Measurements from ENCODE around the gene LRP2BP. TPM values are rescaled to one million over a fixed set of nuclear protein-coding genes. Genes with fewer than 3 reads are reported as not detected.

Gene LRP2BP
- 0.92 TPM for total RNA-seq (ENCODE audit: unreplicated experiment)
- long read RNA-seq = 0 reads

DNA sequence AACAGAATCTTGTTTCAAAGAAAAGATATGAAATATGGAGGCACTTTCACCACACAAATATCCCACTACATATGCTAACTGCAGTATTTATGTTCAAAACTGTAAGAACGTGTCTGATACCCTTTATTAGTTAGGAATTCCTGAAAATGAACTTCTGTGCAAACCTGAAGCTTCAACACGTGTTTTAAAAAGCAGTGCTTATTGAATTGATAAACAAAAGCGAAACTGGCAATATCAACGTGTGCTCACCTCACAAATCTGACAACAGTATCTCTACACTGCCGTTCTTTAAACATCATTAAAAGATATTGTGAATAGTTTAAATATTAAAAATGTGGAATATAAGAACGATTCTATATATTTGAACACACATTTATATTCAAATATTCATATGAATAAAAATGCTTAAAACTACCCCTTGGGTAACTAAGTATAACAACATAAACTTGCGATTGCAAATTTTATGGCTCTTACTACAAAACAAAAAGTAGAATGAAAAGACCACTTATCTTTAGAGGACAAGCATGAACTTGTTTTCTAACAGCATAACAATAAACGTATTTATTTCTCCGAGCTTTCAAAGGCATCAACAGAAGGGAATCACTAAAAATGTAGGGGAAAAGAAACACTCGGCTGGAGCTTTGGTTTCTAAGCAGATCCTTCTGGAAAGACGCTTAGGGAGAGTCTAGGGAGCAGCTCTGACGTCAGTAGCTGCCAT lies at the start of gene LRP2BP:
Gene LRP2BP, minus strand, starts transcription at position 687 of the 718 bp plus-strand sequence. CDS start 17,738 bp downstream, outside the sequence.
- H3K27ac Mint-ChIP-seq (ENCODE audit: unreplicated experiment) = peak within 1 kb of the TSS; percentile 98
- no peaks in the 10 kb centered on the region for H3K9me3 Mint-ChIP-seq (ENCODE audit: unreplicated experiment)
- no peak for DNase-seq (ENCODE audit: low spot score)
- no peak for TF ChIP-seq CTCF (IDR thresholded peaks at IDR 0.05; ENCODE audit: unreplicated experiment)
- peaks cover 13% of the 10 kb centered on the region for H3K27me3 Mint-ChIP-seq (ENCODE audit: unreplicated experiment)
- H3K36me3 Mint-ChIP-seq (ENCODE audit: low read depth, unreplicated experiment) = peaks cover 6% of the 10 kb centered on the region
- H3K4me3 Mint-ChIP-seq (ENCODE audit: unreplicated experiment) = peak within 1 kb of the TSS; percentile 95
- H3K4me1 Mint-ChIP-seq (ENCODE audit: unreplicated experiment) = peaks cover 17% of the 10 kb centered on the region

DNA sequence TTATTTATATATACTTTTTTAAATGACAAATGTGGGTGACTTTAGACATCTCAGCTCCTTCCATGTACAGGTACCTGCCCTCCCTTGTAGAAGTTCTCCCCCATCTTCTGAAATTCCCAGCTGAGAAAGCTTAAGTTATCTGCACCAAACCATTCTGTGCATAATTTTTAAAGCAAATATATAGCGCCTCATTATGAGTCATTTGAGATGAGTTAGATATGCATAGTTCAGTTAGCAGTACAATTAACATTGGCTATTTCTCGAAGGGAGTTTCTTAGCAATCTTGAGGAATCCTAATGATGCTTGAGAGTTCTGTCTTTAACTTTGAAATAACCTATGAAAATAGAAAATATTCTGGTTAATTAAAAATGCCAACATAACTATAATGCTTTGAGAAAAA lies 49.5 kb upstream of the LRP2BP start:
- TF ChIP-seq CTCF (IDR thresholded peaks at IDR 0.05; ENCODE audit: unreplicated experiment) = no peak
- DNase-seq (ENCODE audit: low spot score) = no peak
- no peaks in the 10 kb centered on the region for H3K4me1 Mint-ChIP-seq (ENCODE audit: unreplicated experiment)
- H3K4me3 Mint-ChIP-seq (ENCODE audit: unreplicated experiment) = no peak overlapping the region
- H3K36me3 Mint-ChIP-seq (ENCODE audit: low read depth, unreplicated experiment) = no peaks in the 10 kb centered on the region
- H3K27ac Mint-ChIP-seq (ENCODE audit: unreplicated experiment) = no peak overlapping the region
- no peaks in the 10 kb centered on the region for H3K27me3 Mint-ChIP-seq (ENCODE audit: unreplicated experiment)
- no peaks in the 10 kb centered on the region for H3K9me3 Mint-ChIP-seq (ENCODE audit: unreplicated experiment)

DNA sequence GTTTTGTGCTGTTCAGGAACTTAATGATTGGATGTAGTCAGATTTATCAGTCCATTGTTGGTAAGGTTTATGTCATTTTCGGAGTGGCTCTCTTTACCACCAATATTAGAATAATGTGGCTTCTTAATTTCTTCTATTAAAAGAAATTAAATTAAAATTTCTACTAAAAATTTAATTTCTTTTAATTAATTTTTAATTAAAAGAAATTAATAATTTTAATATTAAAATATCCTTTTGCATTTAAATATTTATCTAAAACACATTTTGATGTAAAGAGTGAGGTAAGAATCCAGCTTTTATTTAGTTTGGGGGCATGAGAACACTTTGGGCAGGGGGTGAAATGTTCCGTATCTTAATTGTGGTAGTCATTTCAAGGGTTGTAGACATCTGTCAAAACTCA lies 45.8 kb upstream of the LRP2BP start:
- Mint-ChIP-seq H3K9me3 (ENCODE audit: unreplicated experiment) (no peaks in the 10 kb centered on the region), H3K27ac (ENCODE audit: unreplicated experiment) (no peak overlapping the region), H3K36me3 (ENCODE audit: low read depth, unreplicated experiment) (no peaks in the 10 kb centered on the region), H3K27me3 (ENCODE audit: unreplicated experiment) (no peaks in the 10 kb centered on the region), H3K4me3 (ENCODE audit: unreplicated experiment) (no peak overlapping the region), H3K4me1 (ENCODE audit: unreplicated experiment) (no peaks in the 10 kb centered on the region)
- TF ChIP-seq CTCF (IDR thresholded peaks at IDR 0.05; ENCODE audit: unreplicated experiment) = no peak
- DNase-seq (ENCODE audit: low spot score) = no peak

DNA sequence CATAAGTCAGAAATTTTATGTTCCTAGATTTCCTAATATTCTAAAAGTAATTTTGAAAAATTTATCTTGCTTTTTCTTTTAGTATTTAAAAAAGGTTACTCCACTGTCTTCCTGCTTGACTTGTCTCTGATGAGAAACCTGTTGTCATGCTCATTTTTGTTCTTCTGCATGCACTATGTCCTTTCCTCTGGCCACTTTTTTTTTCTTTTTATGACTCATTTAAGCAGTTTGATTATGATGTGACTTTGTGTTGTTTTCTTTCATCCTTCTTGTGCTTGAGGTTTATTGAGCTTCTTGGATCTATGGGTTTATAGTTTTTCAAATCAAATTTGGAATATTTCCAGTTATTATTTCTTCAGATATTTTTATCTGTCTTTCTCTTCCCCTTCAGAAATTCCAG lies 42.1 kb upstream of the LRP2BP start:
- Mint-ChIP-seq H3K36me3 (ENCODE audit: low read depth, unreplicated experiment) (no peaks in the 10 kb centered on the region), H3K27me3 (ENCODE audit: unreplicated experiment) (no peaks in the 10 kb centered on the region)

More for the DNA sequence above, 42.1 kb upstream of the LRP2BP start:
- H3K27ac Mint-ChIP-seq (ENCODE audit: unreplicated experiment) = no peak overlapping the region
- TF ChIP-seq CTCF (IDR thresholded peaks at IDR 0.05; ENCODE audit: unreplicated experiment) = no peak
- H3K4me3 Mint-ChIP-seq (ENCODE audit: unreplicated experiment) = no peak overlapping the region
- no peaks in the 10 kb centered on the region for H3K9me3 Mint-ChIP-seq (ENCODE audit: unreplicated experiment)
- no peak for DNase-seq (ENCODE audit: low spot score)
- H3K4me1 Mint-ChIP-seq (ENCODE audit: unreplicated experiment) = no peaks in the 10 kb centered on the region
